Effector memory CD4-positive, alpha-beta T cell (primary cell): ENCODE results near the gene VASH2.

Experiments
- DNase-seq, 3 donors: peaks; one replicate each; pipeline ENCODE4 v3.0.0-alpha.2; 2020
- H3K27ac ChIP-seq: 2 replicates; pipeline ENCODE4 v1.7.0; 2013; ENCODE audit warnings: mild to moderate bottlenecking, low read length, moderate library complexity; ENCODE audit not compliant: insufficient read depth, poor library complexity, severe bottlenecking
- H3K27me3 ChIP-seq: replicated peaks from 2 replicates; pipeline ENCODE4 v1.7.0; 2013; ENCODE audit warnings: mild to moderate bottlenecking, low read length; ENCODE audit not compliant: insufficient read depth, control insufficient read depth, poor library complexity, severe bottlenecking
- H3K36me3 ChIP-seq: 2 replicates; pipeline ENCODE4 v1.7.0; 2013; ENCODE audit warnings: mild to moderate bottlenecking, low read length, moderate library complexity; ENCODE audit not compliant: control insufficient read depth, insufficient read depth
- H3K4me1 ChIP-seq: 2 replicates; pipeline ENCODE4 v1.7.0; 2013; ENCODE audit warnings: low read length, mild to moderate bottlenecking; ENCODE audit not compliant: control insufficient read depth, insufficient read depth, poor library complexity, severe bottlenecking
- H3K4me3 ChIP-seq: 2 replicates; pipeline ENCODE4 v1.7.0; 2013; ENCODE audit warnings: low read length, low read depth, mild to moderate bottlenecking; ENCODE audit not compliant: insufficient read depth, poor library complexity, severe bottlenecking
- H3K9me3 ChIP-seq: 2 replicates; pipeline ENCODE4 v1.7.0; 2013; ENCODE audit warnings: mild to moderate bottlenecking, low read length, moderate library complexity; ENCODE audit not compliant: control insufficient read depth

VASH2 gene

GRCh38 chr1:212977781-212978645 lies 27.7 kb downstream of the VASH2 start:
- H3K9me3 ChIP-seq: no peaks in the 10 kb centered on the region
- no peak for DNase-seq

GRCh38 chr1:212979340-212980122 lies 29.2 kb downstream of the VASH2 start:
- DNase-seq: no peak
- Histone ChIP-seq H3K9me3 (no peaks in the 10 kb centered on the region), H3K36me3 (no peaks in the 10 kb centered on the region), H3K27me3 (no peaks in the 10 kb centered on the region), H3K27ac (no peak overlapping the region), H3K4me3 (no peak overlapping the region), H3K4me1 (no peaks in the 10 kb centered on the region)

More at GRCh38 chr1:212977781-212978645, 27.7 kb downstream of the VASH2 start:
- H3K36me3 ChIP-seq: no peaks in the 10 kb centered on the region
- H3K27ac ChIP-seq: no peak overlapping the region
- no peaks in the 10 kb centered on the region for H3K27me3 ChIP-seq
- H3K4me3 ChIP-seq: no peak overlapping the region
- no peaks in the 10 kb centered on the region for H3K4me1 ChIP-seq

GRCh38 chr1:212980123-212980785 lies 29.9 kb downstream of the VASH2 start:
- no peaks in the 10 kb centered on the region for H3K4me1 ChIP-seq
- no peak for DNase-seq
- H3K27ac ChIP-seq: no peak overlapping the region
- no peak overlapping the region for H3K4me3 ChIP-seq
- H3K9me3 ChIP-seq: no peaks in the 10 kb centered on the region
- H3K27me3 ChIP-seq: no peaks in the 10 kb centered on the region
- no peaks in the 10 kb centered on the region for H3K36me3 ChIP-seq

GRCh38 chr1:212981025-212981495 lies 30.7 kb downstream of the VASH2 start:
- H3K4me3 ChIP-seq: no peak overlapping the region
- no peaks in the 10 kb centered on the region for H3K4me1 ChIP-seq
- H3K9me3 ChIP-seq: no peaks in the 10 kb centered on the region
- H3K36me3 ChIP-seq: no peaks in the 10 kb centered on the region
- no peak for DNase-seq
- no peaks in the 10 kb centered on the region for H3K27me3 ChIP-seq
- H3K27ac ChIP-seq: no peak overlapping the region

- Histone ChIP-seq H3K27ac (no peak overlapping the region), H3K27me3 (no peaks in the 10 kb centered on the region), H3K4me3 (no peak overlapping the region), H3K4me1 (no peaks in the 10 kb centered on the region), H3K9me3 (no peaks in the 10 kb centered on the region), H3K36me3 (no peaks in the 10 kb centered on the region)
- no peak for DNase-seq
These were observed 31.4 kb downstream of the VASH2 start for GRCh38 chr1:212981571-212982328.

GRCh38 chr1:212982430-212983152 lies 32.2 kb downstream of the VASH2 start:
- no peaks in the 10 kb centered on the region for H3K9me3 ChIP-seq
- H3K4me1 ChIP-seq: no peaks in the 10 kb centered on the region
- H3K27me3 ChIP-seq: no peaks in the 10 kb centered on the region
- DNase-seq: no peak
- H3K4me3 ChIP-seq: no peak overlapping the region
- no peaks in the 10 kb centered on the region for H3K36me3 ChIP-seq
- no peak overlapping the region for H3K27ac ChIP-seq

GRCh38 chr1:212983482-212983881 lies 33.1 kb downstream of the VASH2 start:
- no peaks in the 10 kb centered on the region for H3K27me3 ChIP-seq
- H3K4me1 ChIP-seq: no peaks in the 10 kb centered on the region
- no peaks in the 10 kb centered on the region for H3K9me3 ChIP-seq
- H3K36me3 ChIP-seq: no peaks in the 10 kb centered on the region
- H3K27ac ChIP-seq: no peak overlapping the region
- no peak for DNase-seq
- H3K4me3 ChIP-seq: no peak overlapping the region

- Histone ChIP-seq H3K36me3 (no peaks in the 10 kb centered on the region), H3K9me3 (no peaks in the 10 kb centered on the region), H3K27me3 (no peaks in the 10 kb centered on the region), H3K27ac (no peak overlapping the region), H3K4me1 (no peaks in the 10 kb centered on the region), H3K4me3 (no peak overlapping the region)
- no peak for DNase-seq
These were observed 34.4 kb downstream of the VASH2 start for GRCh38 chr1:212984522-212985291.
